ES-I3 (cell line): ENCODE data around the gene AARS2.
"Not testable (repeated sequence)": the region's sequence is repeated elsewhere in the genome, so short reads cannot be mapped to it uniquely, and the experiment has no call there.

ENCODE experiments used
- H3K36me3 ChIP-seq: 2 replicates; pipeline ENCODE4 v1.6.1; 2013; ENCODE audit warnings: mild to moderate bottlenecking, low read length, control low read depth, moderate library complexity; ENCODE audit not compliant: insufficient read depth
- H3K4me1 ChIP-seq: 2 replicates; pipeline ENCODE4 v1.6.1; 2013; ENCODE audit warnings: mild to moderate bottlenecking, control low read depth, low read length; ENCODE audit not compliant: insufficient read depth
- H3K9ac ChIP-seq: 2 replicates; pipeline ENCODE4 v1.6.1; 2013; ENCODE audit warnings: low read depth, mild to moderate bottlenecking, low read length, moderate library complexity
- H3K9me3 ChIP-seq: 2 replicates; pipeline ENCODE4 v1.6.1; 2013; ENCODE audit warnings: mild to moderate bottlenecking, low read length, moderate library complexity; ENCODE audit not compliant: control insufficient read depth, insufficient read depth

Gene AARS2

GRCh38 chr6:44315951-44316350, 2.8 kb upstream of the AARS2 start:
- Histone ChIP-seq H3K9ac (no peak overlapping the region), H3K9me3 (no peaks in the 10 kb centered on the region), H3K36me3 (peaks cover 10% of the 10 kb centered on the region; the same call in 1 of the 2 replicates), H3K4me1 (peaks cover 4% of the 10 kb centered on the region; the same call in 1 of the 2 replicates)

- Histone ChIP-seq H3K9ac (no peak overlapping the region), H3K36me3 (peaks cover 10% of the 10 kb centered on the region; the same call in 1 of the 2 replicates), H3K4me1 (peaks cover 4% of the 10 kb centered on the region; the same call in 1 of the 2 replicates), H3K9me3 (no peaks in the 10 kb centered on the region)
Observed at GRCh38 chr6:44315516-44315915, 2.4 kb upstream of the AARS2 start.

- not testable (repeated sequence) for H3K36me3 ChIP-seq, H3K9ac ChIP-seq, H3K4me1 ChIP-seq, H3K9me3 ChIP-seq
Observed at GRCh38 chr6:44314657-44315056, 1.5 kb upstream of the AARS2 start.

GRCh38 chr6:44311767-44312166, 1.4 kb downstream of the AARS2 start:
- H3K36me3 ChIP-seq: peaks cover 15% of the 10 kb centered on the region
- no peaks in the 10 kb centered on the region for H3K9me3 ChIP-seq
- peaks cover 4% of the 10 kb centered on the region; the same call in 1 of the 2 replicates for H3K4me1 ChIP-seq
- H3K9ac ChIP-seq: peak overlapping the region; percentile 77; the same call in 1 of the 2 replicates

- H3K9me3 ChIP-seq: no peaks in the 10 kb centered on the region
- peaks cover 18% of the 10 kb centered on the region for H3K36me3 ChIP-seq
- no peak overlapping the region for H3K9ac ChIP-seq
- peaks cover 4% of the 10 kb centered on the region; the same call in 1 of the 2 replicates for H3K4me1 ChIP-seq
Observed at GRCh38 chr6:44311304-44311703, 1.8 kb downstream of the AARS2 start.

- peaks cover 23% of the 10 kb centered on the region for H3K36me3 ChIP-seq
Observed at GRCh38 chr6:44310241-44310640, 2.9 kb downstream of the AARS2 start.

GRCh38 chr6:44309631-44310030, 3.5 kb downstream of the AARS2 start:
- no peak overlapping the region for H3K9ac ChIP-seq
- peaks cover 4% of the 10 kb centered on the region; the same call in 1 of the 2 replicates for H3K4me1 ChIP-seq
- no peaks in the 10 kb centered on the region for H3K9me3 ChIP-seq
- peaks cover 23% of the 10 kb centered on the region for H3K36me3 ChIP-seq

More at GRCh38 chr6:44310241-44310640, 2.9 kb downstream of the AARS2 start:
- Histone ChIP-seq H3K9ac (no peak overlapping the region), H3K4me1 (peaks cover 4% of the 10 kb centered on the region; the same call in 1 of the 2 replicates), H3K9me3 (no peaks in the 10 kb centered on the region)

- H3K36me3 ChIP-seq: peaks cover 28% of the 10 kb centered on the region
- H3K9ac ChIP-seq: no peak overlapping the region
- H3K4me1 ChIP-seq: peaks cover 4% of the 10 kb centered on the region; the same call in 1 of the 2 replicates
- H3K9me3 ChIP-seq: no peaks in the 10 kb centered on the region
Observed at GRCh38 chr6:44309092-44309491, 4.1 kb downstream of the AARS2 start.

GRCh38 chr6:44307217-44307616, 5.9 kb downstream of the AARS2 start:
- Histone ChIP-seq H3K4me1 (peaks cover 4% of the 10 kb centered on the region; the same call in 1 of the 2 replicates), H3K9me3 (no peaks in the 10 kb centered on the region), H3K9ac (no peak overlapping the region), H3K36me3 (peaks cover 36% of the 10 kb centered on the region)

GRCh38 chr6:44306710-44307109, 6.4 kb downstream of the AARS2 start:
- Histone ChIP-seq H3K4me1 (no peaks in the 10 kb centered on the region; the same call in 1 of the 2 replicates), H3K36me3 (peaks cover 32% of the 10 kb centered on the region), H3K9ac (no peak overlapping the region), H3K9me3 (no peaks in the 10 kb centered on the region)

- no peaks in the 10 kb centered on the region; the same call in 1 of the 2 replicates for H3K4me1 ChIP-seq
- peaks cover 26% of the 10 kb centered on the region for H3K36me3 ChIP-seq
- H3K9me3 ChIP-seq: no peaks in the 10 kb centered on the region
- H3K9ac ChIP-seq: no peak overlapping the region
Observed at GRCh38 chr6:44305200-44305725, 7.9 kb downstream of the AARS2 start.

- H3K36me3 ChIP-seq: peaks cover 26% of the 10 kb centered on the region
- H3K9ac ChIP-seq: no peak overlapping the region
- H3K4me1 ChIP-seq: no peaks in the 10 kb centered on the region; the same call in 1 of the 2 replicates
- H3K9me3 ChIP-seq: no peaks in the 10 kb centered on the region
Observed at GRCh38 chr6:44304282-44305199, 8.6 kb downstream of the AARS2 start.

GRCh38 chr6:44303842-44304241, 9.3 kb downstream of the AARS2 start:
- no peaks in the 10 kb centered on the region for H3K9me3 ChIP-seq
- H3K36me3 ChIP-seq: peaks cover 22% of the 10 kb centered on the region
- H3K4me1 ChIP-seq: no peaks in the 10 kb centered on the region; the same call in 1 of the 2 replicates
- H3K9ac ChIP-seq: no peak overlapping the region

GRCh38 chr6:44302856-44303255, 10.3 kb downstream of the AARS2 start:
- no peak overlapping the region for H3K9ac ChIP-seq
- no peaks in the 10 kb centered on the region; the same call in 1 of the 2 replicates for H3K4me1 ChIP-seq
- peaks cover 21% of the 10 kb centered on the region for H3K36me3 ChIP-seq
- no peaks in the 10 kb centered on the region for H3K9me3 ChIP-seq
